ENCODE data around the gene GPR42. TPM values are rescaled to one million over a fixed set of nuclear protein-coding genes. Genes with fewer than 3 reads are reported as not detected.
"Not testable (repeated sequence)": the region's sequence is repeated elsewhere in the genome, so short reads cannot be mapped to it uniquely, and the experiment has no call there.

Gene GPR42
- total RNA-seq, 2 donors from 2014 or later, result not detected

DNA sequence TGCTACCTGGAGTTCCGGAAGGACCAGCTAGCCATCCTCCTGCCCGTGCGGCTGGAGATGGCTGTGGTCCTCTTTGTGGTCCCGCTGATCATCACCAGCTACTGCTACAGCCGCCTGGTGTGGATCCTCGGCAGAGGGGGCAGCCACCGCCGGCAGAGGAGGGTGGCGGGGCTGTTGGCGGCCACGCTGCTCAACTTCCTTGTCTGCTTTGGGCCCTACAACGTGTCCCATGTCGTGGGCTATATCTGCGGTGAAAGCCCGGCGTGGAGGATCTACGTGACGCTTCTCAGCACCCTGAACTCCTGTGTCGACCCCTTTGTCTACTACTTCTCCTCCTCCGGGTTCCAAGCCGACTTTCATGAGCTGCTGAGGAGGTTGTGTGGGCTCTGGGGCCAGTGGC is 11.5 kb upstream of the GPR42 start:
- DNase-seq; intact Hi-C loops (cut with DNase I); ATAC-seq: not testable (repeated sequence)

- DNase-seq; ATAC-seq; intact Hi-C loops (cut with DNase I): not testable (repeated sequence)
Observed at GRCh38 chr19:35360081-35360480, 10.8 kb upstream of the GPR42 start.

- no peak for ATAC-seq
- no peak for DNase-seq
- intact Hi-C loops (cut with DNase I), result no loop called here
Observed at GRCh38 chr19:35360880-35361420, 9.9 kb upstream of the GPR42 start.

DNA sequence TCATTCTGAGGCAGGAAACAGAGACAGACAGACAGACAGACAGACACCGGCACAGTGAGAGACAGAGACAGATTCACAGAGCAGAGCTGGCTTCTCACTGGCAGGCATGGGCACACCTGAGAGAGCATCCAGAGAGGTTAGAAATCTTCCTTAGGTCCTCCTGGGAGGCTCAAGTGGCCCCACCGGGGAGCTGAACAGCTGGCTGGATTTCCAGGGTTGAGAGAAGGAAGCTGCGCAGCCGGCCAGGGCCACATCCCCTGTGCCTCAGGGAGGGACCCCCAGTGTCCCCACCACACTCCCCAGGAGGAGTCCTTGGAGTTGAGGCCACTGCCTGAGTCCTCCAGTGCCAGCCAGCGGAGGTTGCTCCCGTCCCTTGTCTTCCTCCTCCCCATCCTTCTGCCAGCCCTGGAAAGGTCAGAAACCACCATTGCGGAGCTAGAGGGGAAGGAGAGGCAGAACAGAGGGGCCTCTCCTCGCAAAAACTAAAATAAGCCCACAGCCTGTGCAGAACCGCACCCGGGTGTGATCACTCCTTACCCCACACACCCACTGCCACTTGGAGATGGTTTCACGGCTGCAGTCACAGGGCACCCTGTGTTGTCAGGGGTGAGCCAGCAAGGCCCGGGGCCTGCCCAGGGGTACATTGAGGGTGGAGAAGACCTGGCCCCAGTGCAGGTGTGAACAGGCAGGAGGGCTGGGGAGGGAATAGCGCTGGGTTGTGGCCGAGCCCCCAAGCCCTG is 8.4 kb upstream of the GPR42 start:
- DNase-seq (no peak), ATAC-seq (no peak)
- intact Hi-C loops (cut with DNase I), result no loop called here

DNA sequence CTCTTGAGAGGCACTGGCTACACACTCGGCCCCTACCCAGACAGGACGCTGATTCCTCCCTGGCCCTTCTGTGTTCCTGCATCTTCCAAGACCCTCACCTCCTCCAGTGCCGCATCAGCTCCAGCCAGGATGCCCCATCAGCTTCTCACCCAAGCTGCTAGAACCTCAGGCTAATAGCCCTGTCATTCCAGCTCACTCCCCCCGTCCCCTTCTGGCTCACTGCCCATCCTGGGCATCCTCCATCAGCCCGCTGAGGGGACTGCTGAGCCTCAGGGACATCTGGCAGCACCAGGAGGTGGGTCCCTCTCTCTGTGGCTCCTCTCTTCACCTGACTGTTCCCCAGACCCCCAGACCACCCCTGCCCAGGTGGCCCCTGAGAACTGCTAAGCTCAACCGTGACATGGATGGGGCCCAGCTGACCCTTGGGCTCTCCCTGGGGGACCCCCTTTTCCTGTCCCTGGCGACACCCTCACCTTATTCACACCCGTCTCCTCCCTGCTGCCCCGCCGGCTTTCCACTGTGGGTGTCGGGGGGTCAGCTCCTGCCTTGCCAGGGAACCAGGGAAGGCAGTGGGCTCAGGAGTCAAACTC is 7.8 kb upstream of the GPR42 start:
- ATAC-seq (no peak), DNase-seq (no peak)
- intact Hi-C loops (cut with DNase I), result no loop called here

- intact Hi-C loops (cut with DNase I), result no loop called here
- no peak for ATAC-seq
- DNase-seq, result no peak
Observed at GRCh38 chr19:35363711-35364425, 7.0 kb upstream of the GPR42 start.

DNA sequence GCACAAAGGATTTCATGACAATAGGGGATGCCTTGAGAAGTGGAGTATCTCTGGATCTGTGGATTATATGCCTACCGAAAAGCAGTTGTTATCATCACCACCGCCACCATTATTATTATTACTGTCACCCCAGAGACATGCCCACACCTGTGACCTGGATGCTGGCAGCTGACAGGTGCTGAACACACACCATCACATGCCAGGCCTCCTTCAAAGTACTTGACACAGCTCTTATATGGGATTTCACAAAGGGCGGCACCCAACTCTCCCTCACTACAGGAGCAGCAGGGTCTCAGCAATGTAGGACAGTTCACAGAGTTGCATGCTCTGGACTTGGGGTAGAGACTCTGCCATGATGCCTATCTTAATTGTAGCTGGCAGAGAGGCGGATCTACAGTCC is 5.6 kb upstream of the GPR42 start:
- no peak for DNase-seq

DNA sequence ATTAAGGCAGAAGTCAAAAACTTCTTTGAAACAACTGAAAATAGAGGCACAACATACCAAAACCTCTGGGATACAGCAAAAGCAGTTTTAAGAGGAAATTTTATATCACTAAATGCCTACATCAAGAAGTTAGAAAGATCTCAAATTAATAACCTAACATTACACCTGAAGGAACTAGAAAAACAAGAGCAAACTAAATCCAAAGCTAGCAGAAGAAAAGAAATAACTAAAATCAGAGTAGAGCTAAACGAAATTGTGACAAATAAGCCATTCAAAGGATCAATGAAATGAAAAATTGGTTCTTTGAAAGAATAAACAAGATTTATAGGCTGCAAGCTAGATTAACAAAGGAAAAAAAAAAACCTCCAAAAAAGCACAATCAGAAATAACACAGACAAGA is 2.5 kb upstream of the GPR42 start:
- intact Hi-C loops (cut with DNase I), result no loop called here
- ATAC-seq, result no peak
- DNase-seq, result no peak

More for the DNA sequence above, 5.6 kb upstream of the GPR42 start:
- no peak for ATAC-seq
- intact Hi-C loops (cut with DNase I), result no loop called here

DNA sequence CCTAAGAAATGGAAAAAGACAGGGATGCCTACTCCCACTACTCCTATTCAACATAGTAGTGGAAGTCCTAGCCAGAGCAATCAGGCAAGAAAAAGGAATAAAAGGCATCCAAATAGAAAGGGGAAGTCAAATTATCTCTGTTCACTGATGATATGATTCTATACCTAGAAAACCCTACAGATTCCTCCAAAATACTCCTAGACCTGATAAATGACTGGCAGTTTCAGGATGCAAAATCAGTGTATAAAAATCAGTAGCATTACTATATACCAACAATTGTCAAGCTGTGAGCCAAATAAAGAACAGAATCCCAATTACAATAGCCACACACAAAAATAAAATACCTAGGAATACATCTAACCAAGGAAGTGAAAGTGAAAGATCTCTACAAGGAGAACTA is 1.3 kb upstream of the GPR42 start:
- DNase-seq (no peak), ATAC-seq (no peak)
- intact Hi-C loops (cut with DNase I), result no loop called here

- intact Hi-C loops (cut with DNase I), result no loop called here
- no peak for ATAC-seq
- DNase-seq, result no peak
Observed at GRCh38 chr19:35373492-35373891, 2.6 kb downstream of the GPR42 start.

- ATAC-seq; intact Hi-C loops (cut with DNase I); DNase-seq: not testable (repeated sequence)
Observed at GRCh38 chr19:35374031-35374430, 3.2 kb downstream of the GPR42 start.

DNA sequence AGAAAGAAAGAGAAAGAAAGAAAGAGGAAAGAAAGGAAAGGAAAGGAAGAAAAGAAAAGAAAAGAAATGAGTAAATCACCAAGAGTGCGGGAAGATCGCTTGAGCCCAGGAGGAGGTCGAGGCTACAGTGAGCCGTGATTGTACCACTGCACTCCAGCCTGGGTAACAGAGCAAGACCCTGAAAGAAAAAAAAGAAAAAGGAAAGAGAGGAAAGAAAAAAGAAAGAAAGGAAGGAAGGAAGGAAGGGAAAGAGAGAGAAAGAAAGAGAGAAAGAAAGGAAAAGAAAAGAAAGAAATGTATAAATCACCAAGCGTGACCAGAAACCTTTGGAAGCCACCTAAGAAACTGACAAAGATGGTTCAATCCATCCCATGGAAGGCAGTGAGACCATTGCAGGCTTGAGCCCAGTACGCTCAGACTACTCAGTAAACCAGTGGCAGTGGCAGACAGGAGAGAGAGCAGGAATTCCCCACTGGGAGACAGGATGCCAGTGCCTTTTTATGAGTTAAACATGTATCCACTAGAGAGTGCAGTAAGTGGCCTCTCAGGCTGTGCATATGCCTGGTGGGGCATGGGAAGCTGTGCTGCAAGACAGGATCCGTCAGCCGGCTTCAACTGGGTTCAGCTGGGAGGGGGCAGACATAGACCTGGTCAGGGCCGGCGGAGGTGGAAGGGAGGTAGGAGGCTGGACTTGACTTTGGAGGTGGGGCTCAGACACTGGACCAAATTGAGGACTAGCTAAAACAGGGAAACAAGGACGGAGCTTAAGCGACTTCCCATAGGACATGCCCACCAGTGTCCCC is 4.8 kb downstream of the GPR42 start:
- DNase-seq (no peak), ATAC-seq (no peak)
- intact Hi-C loops (cut with DNase I), result no loop called here

DNA sequence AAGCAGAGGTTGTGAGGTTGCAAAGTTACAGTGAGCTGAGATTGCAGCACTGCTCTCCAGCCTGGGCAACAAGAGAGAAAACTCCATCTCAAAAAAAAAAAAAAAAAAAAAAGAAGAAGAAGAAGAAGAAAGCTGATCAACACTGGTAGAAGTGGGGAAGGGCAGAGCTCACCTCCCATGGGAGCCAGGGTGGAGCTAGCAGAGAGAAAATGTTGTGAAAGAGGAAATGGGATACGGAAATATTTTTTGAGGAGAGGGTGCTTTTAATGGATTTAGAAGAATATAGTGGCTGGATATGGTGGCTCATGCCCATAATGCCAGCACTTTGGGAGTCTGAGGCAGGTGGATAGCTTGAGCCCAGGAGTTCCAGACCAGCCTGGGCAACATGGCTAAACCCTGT is 6.8 kb downstream of the GPR42 start:
- ATAC-seq, result no peak
- no peak for DNase-seq
- intact Hi-C loops (cut with DNase I), result no loop called here

GRCh38 chr19:35378356-35378755 is 7.5 kb downstream of the GPR42 start:
- DNase-seq (no peak), ATAC-seq (no peak)
- intact Hi-C loops (cut with DNase I), result no loop called here

GRCh38 chr19:35379545-35379944 is 8.7 kb downstream of the GPR42 start:
- not testable (repeated sequence) for ATAC-seq, DNase-seq

GRCh38 chr19:35379992-35380391 is 9.1 kb downstream of the GPR42 start:
- DNase-seq (no peak), ATAC-seq (no peak)
- intact Hi-C loops (cut with DNase I), result no loop called here

More at GRCh38 chr19:35379545-35379944, 8.7 kb downstream of the GPR42 start:
- intact Hi-C loops (cut with DNase I), result not testable (repeated sequence)

- intact Hi-C loops (cut with DNase I), result no loop called here
- DNase-seq (no peak), ATAC-seq (peak in 1 of 2 donors; percentile 64)
Observed at GRCh38 chr19:35380450-35381124, 9.7 kb downstream of the GPR42 start.

GRCh38 chr19:35381318-35381717 is 10.4 kb downstream of the GPR42 start:
- DNase-seq (no peak), ATAC-seq (no peak)
- intact Hi-C loops (cut with DNase I), result no loop called here

- intact Hi-C loops (cut with DNase I), result no loop called here
- ATAC-seq (no peak), DNase-seq (no peak)
Observed at GRCh38 chr19:35381926-35382325, 11.1 kb downstream of the GPR42 start.
